ENCODE measurements around the gene COMMD1.
"Not testable (repeated sequence)": the region's sequence is repeated elsewhere in the genome, so short reads cannot be mapped to it uniquely, and the experiment has no call there.

COMMD1 gene

GRCh38 chr2:62014102-62014501 is 108.6 kb downstream of the COMMD1 start:
- DNase-seq (ENCODE audit: extremely low read depth in 1 of 2, low read depth in 1 of 2), result no peak

GRCh38 chr2:62016957-62017356 is 111.5 kb downstream of the COMMD1 start:
- DNase-seq (ENCODE audit: extremely low read depth in 1 of 2, low read depth in 1 of 2), result no peak

GRCh38 chr2:62029910-62030309 is 124.4 kb downstream of the COMMD1 start:
- DNase-seq (ENCODE audit: extremely low read depth in 1 of 2, low read depth in 1 of 2), result no peak

GRCh38 chr2:62030902-62031301 is 125.4 kb downstream of the COMMD1 start:
- DNase-seq (ENCODE audit: extremely low read depth in 1 of 2, low read depth in 1 of 2), result no peak

GRCh38 chr2:62032096-62032495 is 126.6 kb downstream of the COMMD1 start:
- DNase-seq (ENCODE audit: extremely low read depth in 1 of 2, low read depth in 1 of 2), result no peak

GRCh38 chr2:62034715-62035114 is 129.2 kb downstream of the COMMD1 start:
- no peak for DNase-seq (ENCODE audit: extremely low read depth in 1 of 2, low read depth in 1 of 2)

- DNase-seq (ENCODE audit: extremely low read depth in 1 of 2, low read depth in 1 of 2), result no peak
Measured at GRCh38 chr2:62036229-62036628, 130.8 kb downstream of the COMMD1 start.

GRCh38 chr2:62036761-62037250 is 131.3 kb downstream of the COMMD1 start:
- no peak for DNase-seq (ENCODE audit: extremely low read depth in 1 of 2, low read depth in 1 of 2)

- peak; percentile 5 to 19 for DNase-seq (ENCODE audit: extremely low read depth in 1 of 2, low read depth in 1 of 2)
Measured at GRCh38 chr2:62038975-62039771, 133.7 kb downstream of the COMMD1 start.

GRCh38 chr2:62040926-62041325 is 135.5 kb downstream of the COMMD1 start:
- no peak for DNase-seq (ENCODE audit: extremely low read depth in 1 of 2, low read depth in 1 of 2)

- not testable (repeated sequence) for DNase-seq (ENCODE audit: extremely low read depth in 1 of 2, low read depth in 1 of 2)
Measured at GRCh38 chr2:62041701-62042385, 136.4 kb downstream of the COMMD1 start.

GRCh38 chr2:62042400-62042799 is 136.9 kb downstream of the COMMD1 start:
- no peak for DNase-seq (ENCODE audit: extremely low read depth in 1 of 2, low read depth in 1 of 2)

- no peak for DNase-seq (ENCODE audit: extremely low read depth in 1 of 2, low read depth in 1 of 2)
Measured at GRCh38 chr2:62042944-62043343, 137.5 kb downstream of the COMMD1 start.

- no peak for DNase-seq (ENCODE audit: extremely low read depth in 1 of 2, low read depth in 1 of 2)
Measured at GRCh38 chr2:62045017-62045543, 139.6 kb downstream of the COMMD1 start.

GRCh38 chr2:62046141-62046540 is 140.7 kb downstream of the COMMD1 start:
- no peak for DNase-seq (ENCODE audit: extremely low read depth in 1 of 2, low read depth in 1 of 2)

GRCh38 chr2:62050456-62051045 is 145.1 kb downstream of the COMMD1 start:
- DNase-seq (ENCODE audit: extremely low read depth in 1 of 2, low read depth in 1 of 2), result no peak

- DNase-seq (ENCODE audit: extremely low read depth in 1 of 2, low read depth in 1 of 2), result no peak
Measured at GRCh38 chr2:62054029-62054791, 148.7 kb downstream of the COMMD1 start.

- DNase-seq (ENCODE audit: extremely low read depth in 1 of 2, low read depth in 1 of 2), result no peak
Measured at GRCh38 chr2:62054916-62055450, 149.5 kb downstream of the COMMD1 start.

GRCh38 chr2:62055724-62056336 is 150.4 kb downstream of the COMMD1 start:
- DNase-seq (ENCODE audit: extremely low read depth in 1 of 2, low read depth in 1 of 2), result no peak

GRCh38 chr2:62056341-62056740 is 150.9 kb downstream of the COMMD1 start:
- DNase-seq (ENCODE audit: extremely low read depth in 1 of 2, low read depth in 1 of 2), result no peak

Data from stimulated activated CD8-positive, alpha-beta memory T cell treated with anti-CD3 and anti-CD28 coated beads, Interleukin-7, amount 100 ng/mL, for 48 hours (primary cell).